GM19452 (cell line): ENCODE data around the gene KLC1.
A peak's percentile ranks its signal among the peaks of the same experiment; 100 is the strongest.

ENCODE experiments used
- ATAC-seq: cut with Tn5 transposase; IDR thresholded peaks from one replicate; pipeline ENCODE4 v1.9.1; 2021; ENCODE audit not compliant: unreplicated experiment

Gene KLC1

GRCh38 chr14:103715052-103716000, 86.3 kb downstream of the KLC1 start, which contains the start of the genes XRCC3 and ZFYVE21:
Gene XRCC3, minus strand, starts transcription at chr14:103715451. Its CDS starts 4,364 bp downstream, at chr14:103711087.
Gene ZFYVE21, plus strand, starts transcription at chr14:103715810. Its CDS starts 32 bp downstream, at chr14:103715842.
- ATAC-seq, result peak; percentile 90

- peak; percentile 2 for ATAC-seq
These were observed 87.2 kb downstream of the KLC1 start for GRCh38 chr14:103716091-103716801.

GRCh38 chr14:103716899-103717411, 87.9 kb downstream of the KLC1 start:
- ATAC-seq, result no peak

- ATAC-seq, result no peak
These were observed 89.6 kb downstream of the KLC1 start for GRCh38 chr14:103718572-103718971.

- no peak for ATAC-seq
These were observed 90.7 kb downstream of the KLC1 start for GRCh38 chr14:103719751-103720150.

GRCh38 chr14:103721334-103722120, 92.5 kb downstream of the KLC1 start:
- ATAC-seq, result no peak

- ATAC-seq, result no peak
These were observed 94.7 kb downstream of the KLC1 start for GRCh38 chr14:103723748-103724081.

GRCh38 chr14:103724116-103724515, 95.1 kb downstream of the KLC1 start:
- no peak for ATAC-seq

- ATAC-seq, result no peak
These were observed 96.1 kb downstream of the KLC1 start for GRCh38 chr14:103725001-103725682.

GRCh38 chr14:103725739-103726395, 96.9 kb downstream of the KLC1 start:
- ATAC-seq, result no peak

- no peak for ATAC-seq
These were observed 97.5 kb downstream of the KLC1 start for GRCh38 chr14:103726474-103726873.

GRCh38 chr14:103727313-103727980, 98.4 kb downstream of the KLC1 start:
- ATAC-seq, result no peak

- ATAC-seq, result no peak
These were observed 99.1 kb downstream of the KLC1 start for GRCh38 chr14:103728141-103728540.

- ATAC-seq, result no peak
These were observed 99.7 kb downstream of the KLC1 start for GRCh38 chr14:103728721-103729120.

- ATAC-seq, result no peak
These were observed 100.8 kb downstream of the KLC1 start for GRCh38 chr14:103729496-103730448.

GRCh38 chr14:103730490-103731035, 101.6 kb downstream of the KLC1 start:
- no peak for ATAC-seq

- ATAC-seq, result no peak
These were observed 102.5 kb downstream of the KLC1 start for GRCh38 chr14:103731481-103731880.
